ENCODE results near the gene PLD3.

DNA sequence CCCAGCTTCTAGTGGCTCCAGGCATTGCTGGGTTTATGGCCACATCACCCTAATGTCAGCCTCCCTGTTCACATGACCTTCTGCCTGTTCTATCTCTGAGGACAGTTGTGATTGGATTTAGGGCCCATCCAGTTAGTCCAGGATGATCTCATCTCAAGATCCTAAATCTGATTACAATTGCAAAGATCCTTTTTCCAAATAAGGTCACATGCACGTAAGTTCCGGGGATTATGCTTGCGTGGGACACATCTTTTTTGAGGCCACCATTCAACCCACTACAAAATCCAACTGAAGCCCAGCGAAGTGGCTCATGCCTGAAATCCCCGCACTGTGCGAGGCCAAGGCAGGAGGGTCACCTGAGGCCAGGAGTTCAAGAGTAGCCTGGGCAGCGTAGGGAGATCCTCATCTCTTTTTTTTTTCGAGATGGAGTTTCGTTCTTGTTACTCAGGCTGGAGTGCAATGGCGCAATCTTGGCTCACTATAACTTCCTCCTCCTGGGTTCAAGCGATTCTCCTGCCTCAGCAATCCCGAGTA lies 12.3 kb downstream of the PLD3 start:
- TF ChIP-seq, protein P1, sequence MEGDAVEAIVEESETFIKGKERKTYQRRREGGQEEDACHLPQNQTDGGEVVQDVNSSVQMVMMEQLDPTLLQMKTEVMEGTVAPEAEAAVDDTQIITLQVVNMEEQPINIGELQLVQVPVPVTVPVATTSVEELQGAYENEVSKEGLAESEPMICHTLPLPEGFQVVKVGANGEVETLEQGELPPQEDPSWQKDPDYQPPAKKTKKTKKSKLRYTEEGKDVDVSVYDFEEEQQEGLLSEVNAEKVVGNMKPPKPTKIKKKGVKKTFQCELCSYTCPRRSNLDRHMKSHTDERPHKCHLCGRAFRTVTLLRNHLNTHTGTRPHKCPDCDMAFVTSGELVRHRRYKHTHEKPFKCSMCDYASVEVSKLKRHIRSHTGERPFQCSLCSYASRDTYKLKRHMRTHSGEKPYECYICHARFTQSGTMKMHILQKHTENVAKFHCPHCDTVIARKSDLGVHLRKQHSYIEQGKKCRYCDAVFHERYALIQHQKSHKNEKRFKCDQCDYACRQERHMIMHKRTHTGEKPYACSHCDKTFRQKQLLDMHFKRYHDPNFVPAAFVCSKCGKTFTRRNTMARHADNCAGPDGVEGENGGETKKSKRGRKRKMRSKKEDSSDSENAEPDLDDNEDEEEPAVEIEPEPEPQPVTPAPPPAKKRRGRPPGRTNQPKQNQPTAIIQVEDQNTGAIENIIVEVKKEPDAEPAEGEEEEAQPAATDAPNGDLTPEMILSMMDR (optimal IDR thresholded peaks at IDR 0.05 in 1 of 3, IDR thresholded peaks at IDR 0.05 in 1 of 3, conservative IDR thresholded peaks at IDR 0.05 in 1 of 3; ENCODE audit: extremely low read depth in 1 of 3, insufficient read depth in 2 of 3, low read length in 3 of 3) = no peak
- no peak for TF ChIP-seq EZH2 (IDR thresholded peaks at IDR 0.05; ENCODE audit: low read length)
